Mesendoderm (in vitro differentiated cells): Measurements from ENCODE around the gene FBRSL1.

Experiments used
- DNase-seq: peaks from one replicate; pipeline ENCODE4 v3.0.0; 2013
- H2AK5ac ChIP-seq: 2 replicates; pipeline ENCODE4 v1.6.1; 2013; ENCODE audit warnings: low read length, inconsistent platforms
- H2BK120ac ChIP-seq: 2 replicates; pipeline ENCODE4 v1.6.1; 2013; ENCODE audit warnings: low read depth, mild to moderate bottlenecking, low read length, moderate library complexity, mixed read lengths
- H2BK15ac ChIP-seq: replicated peaks from 2 replicates; pipeline ENCODE4 v1.6.1; 2013; ENCODE audit warnings: low read depth, mild to moderate bottlenecking, moderate library complexity
- H2BK5ac ChIP-seq: 2 replicates; pipeline ENCODE4 v1.6.1; 2013; ENCODE audit warnings: low read length, inconsistent platforms
- H3K18ac ChIP-seq: 2 replicates; pipeline ENCODE4 v1.6.1; 2013; ENCODE audit warnings: mild to moderate bottlenecking, low read length, mixed read lengths
- H3K23ac ChIP-seq: one replicate; pipeline ENCODE4 v1.6.1; 2013; ENCODE audit warnings: low read length
- H3K27ac ChIP-seq: 2 replicates; pipeline ENCODE4 v1.5.1; 2013; ENCODE audit warnings: low read depth, mild to moderate bottlenecking, inconsistent platforms, low read length, moderate library complexity
- H3K27me3 ChIP-seq: 2 replicates; pipeline ENCODE4 v1.6.1; 2013; ENCODE audit warnings: low read length, control low read depth, mild to moderate bottlenecking, inconsistent platforms; ENCODE audit not compliant: insufficient read depth, poor library complexity
- H3K36me3 ChIP-seq: 2 replicates; pipeline ENCODE4 v1.6.1; 2013; ENCODE audit warnings: low read length, inconsistent platforms; ENCODE audit not compliant: control insufficient read depth, insufficient read depth
- H3K4ac ChIP-seq: one replicate; pipeline ENCODE4 v1.6.1; 2013; ENCODE audit warnings: low read depth, mild to moderate bottlenecking, low read length, moderate library complexity
- H3K4me1 ChIP-seq: 2 replicates; pipeline ENCODE4 v1.6.1; 2013; ENCODE audit warnings: low read depth, low read length, inconsistent platforms; ENCODE audit not compliant: control insufficient read depth
- H3K4me2 ChIP-seq: 2 replicates; pipeline ENCODE4 v1.6.1; 2013; ENCODE audit warnings: low read length
- H3K4me3 ChIP-seq: 2 replicates; pipeline ENCODE4 v1.5.1; 2013; ENCODE audit warnings: mild to moderate bottlenecking, low read length
- H3K56ac ChIP-seq: one replicate; pipeline ENCODE4 v1.6.1; 2013; ENCODE audit warnings: low read length
- H3K79me1 ChIP-seq: 2 replicates; pipeline ENCODE4 v1.6.1; 2013; ENCODE audit warnings: low read length, inconsistent platforms
- H3K79me2 ChIP-seq: 2 replicates; pipeline ENCODE4 v1.6.1; 2013; ENCODE audit warnings: mild to moderate bottlenecking, low read length; ENCODE audit not compliant: control insufficient read depth, insufficient read depth
- H3K9ac ChIP-seq: 2 replicates; pipeline ENCODE4 v1.6.1; 2013; ENCODE audit warnings: low read length, inconsistent platforms
- H4K5ac ChIP-seq: one replicate; pipeline ENCODE4 v1.6.1; 2013; ENCODE audit warnings: low read length
- H4K8ac ChIP-seq: one replicate; pipeline ENCODE4 v1.6.1; 2013; ENCODE audit warnings: low read depth, mild to moderate bottlenecking, control low read depth, low read length, moderate library complexity
- WGBS: extraction: QIAGEN DNeasy Blood & Tissue Kit; methylation state at CpG from one replicate; pipeline ENCODE4 v1.1.7; 2013; ENCODE audit warnings: low lambda C conversion rate, missing lambda C conversion rate; ENCODE audit not compliant: insufficient coverage; ENCODE audit errors: extremely low coverage; 5-methylcytosine and 5-hydroxymethylcytosine counted together

Gene FBRSL1

DNA sequence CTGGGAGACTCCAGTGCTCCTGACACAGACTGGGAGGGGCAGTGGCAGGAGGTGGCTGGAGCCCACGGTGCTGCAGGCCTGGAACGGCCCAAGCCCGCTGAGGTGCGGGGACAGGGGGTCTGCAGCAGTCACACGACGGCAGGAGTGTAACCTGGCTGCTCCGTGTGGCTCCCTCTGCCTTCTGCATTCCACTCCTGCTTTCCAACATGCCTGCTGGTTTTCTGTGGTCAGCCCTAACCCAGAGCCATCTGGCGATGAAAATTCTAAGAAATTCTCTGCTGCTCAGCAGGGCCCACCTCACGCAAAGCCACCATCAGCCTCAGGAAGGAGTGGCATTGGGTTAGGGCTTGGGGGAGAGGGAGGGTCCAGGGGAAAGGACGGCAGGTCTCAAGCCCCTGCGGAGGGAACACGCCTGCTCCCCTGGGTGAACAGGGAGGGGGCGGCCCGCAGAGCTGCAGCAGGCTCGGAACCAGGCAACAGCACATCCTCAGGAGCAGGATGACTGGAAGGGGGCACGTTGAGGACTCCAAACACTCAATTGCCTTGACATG lies 5.0 kb upstream of the FBRSL1 start:
- Histone ChIP-seq H3K4me2 (no peak overlapping the region), H2BK120ac (no peak overlapping the region), H3K18ac (no peak overlapping the region), H2BK5ac (no peak overlapping the region), H3K4me1 (no peaks in the 10 kb centered on the region), H3K36me3 (no peaks in the 10 kb centered on the region), H4K8ac (no peak overlapping the region), H3K79me2 (no peaks in the 10 kb centered on the region), H3K4me3 (no peak overlapping the region), H2AK5ac (no peak overlapping the region), H3K27me3 (peaks cover 3% of the 10 kb centered on the region), H3K56ac (no peak overlapping the region), H3K4ac (no peak overlapping the region), H3K27ac (no peak overlapping the region), H3K79me1 (no peaks in the 10 kb centered on the region), H2BK15ac (no peak overlapping the region), H3K23ac (no peak overlapping the region), H4K5ac (no peak overlapping the region), H3K9ac (no peak overlapping the region)
- WGBS, result no CpG with 5 or more reads among the region's 16 CpGs
- DNase-seq, result no peak

DNA sequence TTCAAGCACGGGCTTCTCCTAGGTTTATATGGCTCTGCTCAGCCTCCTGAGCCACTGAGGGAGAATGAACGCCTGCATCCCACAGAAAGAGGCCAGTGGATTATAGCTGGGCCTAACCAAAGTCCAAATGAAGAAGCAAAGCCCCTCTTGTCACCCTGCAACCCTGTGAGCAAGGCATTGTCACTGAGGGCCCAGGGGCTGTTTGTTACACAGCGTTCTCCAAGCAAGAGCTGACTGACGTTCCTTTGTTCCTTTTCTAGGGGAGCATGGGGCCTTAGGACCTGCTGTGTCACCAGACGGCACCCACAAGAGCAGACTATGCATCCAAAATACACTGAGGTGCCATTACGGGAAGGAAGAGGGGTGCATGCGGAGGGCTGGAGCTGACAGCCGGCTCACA lies 4.3 kb upstream of the FBRSL1 start:
- H3K27ac ChIP-seq, result no peak overlapping the region
- no peak overlapping the region for H2BK15ac ChIP-seq
- no peaks in the 10 kb centered on the region for H3K79me2 ChIP-seq
- H4K5ac ChIP-seq, result no peak overlapping the region
- no peak overlapping the region for H3K4me3 ChIP-seq
- H3K79me1 ChIP-seq, result no peaks in the 10 kb centered on the region
- no peak overlapping the region for H3K18ac ChIP-seq
- H3K4me2 ChIP-seq, result no peak overlapping the region
- no CpG with 5 or more reads among the region's 8 CpGs for WGBS
- H3K4ac ChIP-seq, result no peak overlapping the region
- no peak overlapping the region for H4K8ac ChIP-seq
- no peaks in the 10 kb centered on the region for H3K36me3 ChIP-seq
- no peak overlapping the region for H3K56ac ChIP-seq
- no peak overlapping the region for H3K23ac ChIP-seq
- DNase-seq, result no peak
- H2AK5ac ChIP-seq, result no peak overlapping the region
- H3K4me1 ChIP-seq, result no peaks in the 10 kb centered on the region
- H2BK120ac ChIP-seq, result no peak overlapping the region
- H2BK5ac ChIP-seq, result no peak overlapping the region
- no peak overlapping the region for H3K9ac ChIP-seq
- peaks cover 3% of the 10 kb centered on the region for H3K27me3 ChIP-seq

DNA sequence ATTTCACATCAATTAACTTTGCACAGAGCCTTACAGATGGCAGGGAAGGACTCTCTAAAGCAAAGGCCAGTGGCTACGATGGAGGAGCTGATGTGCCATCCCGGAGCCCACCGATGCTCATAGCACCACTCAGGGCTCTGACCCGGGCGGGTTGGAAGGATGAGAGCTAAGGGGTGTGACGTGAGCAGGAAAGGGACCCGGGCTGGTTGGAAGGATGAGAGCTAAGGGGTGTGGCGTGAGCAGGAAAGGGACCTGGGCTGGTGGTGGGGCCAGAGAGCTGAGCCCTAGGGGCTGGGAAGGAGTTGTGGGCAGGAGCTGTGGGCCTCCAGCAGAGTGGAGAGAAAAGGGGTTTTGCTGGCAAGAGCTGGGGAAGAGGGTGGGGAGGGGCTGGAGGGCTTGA lies 3.8 kb upstream of the FBRSL1 start:
- Histone ChIP-seq H3K4me3 (no peak overlapping the region), H3K79me1 (no peaks in the 10 kb centered on the region), H3K9ac (no peak overlapping the region), H3K18ac (no peak overlapping the region), H2AK5ac (no peak overlapping the region), H3K4ac (no peak overlapping the region), H4K8ac (no peak overlapping the region), H2BK120ac (no peak overlapping the region), H3K27ac (no peak overlapping the region), H3K4me1 (peaks cover 2% of the 10 kb centered on the region), H2BK15ac (no peak overlapping the region), H3K4me2 (no peak overlapping the region), H2BK5ac (no peak overlapping the region), H4K5ac (no peak overlapping the region), H3K56ac (no peak overlapping the region), H3K36me3 (no peaks in the 10 kb centered on the region), H3K23ac (no peak overlapping the region), H3K27me3 (peaks cover 3% of the 10 kb centered on the region), H3K79me2 (no peaks in the 10 kb centered on the region)
- WGBS, result no CpG with 5 or more reads among the region's 8 CpGs
- DNase-seq, result no peak

DNA sequence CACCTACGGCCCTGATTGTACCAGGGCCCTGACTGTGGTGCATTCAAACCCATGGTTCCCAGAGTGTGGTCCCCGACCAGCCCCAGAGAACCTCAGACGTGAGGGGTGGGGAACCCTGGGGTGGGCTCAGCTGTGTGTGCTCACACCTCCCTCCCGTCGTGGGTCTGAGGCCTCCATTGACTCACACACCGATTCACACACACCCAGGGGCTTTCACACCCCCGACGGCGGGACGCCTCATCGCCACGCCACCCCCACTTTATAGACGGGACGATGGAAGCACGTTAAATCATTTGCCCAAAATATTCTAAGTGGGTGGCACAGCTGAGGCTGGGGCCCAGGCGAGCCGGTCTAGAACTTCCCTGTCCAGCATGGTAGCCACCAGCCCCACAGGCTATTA lies 3.4 kb upstream of the FBRSL1 start:
- H3K27ac ChIP-seq, result no peak overlapping the region
- peaks cover 3% of the 10 kb centered on the region for H3K79me2 ChIP-seq
- no peak overlapping the region for H2BK5ac ChIP-seq
- no peak overlapping the region for H2BK120ac ChIP-seq
- peaks cover 3% of the 10 kb centered on the region for H3K27me3 ChIP-seq
- no peak overlapping the region for H4K8ac ChIP-seq
- H2BK15ac ChIP-seq, result no peak overlapping the region
- no peaks in the 10 kb centered on the region for H3K36me3 ChIP-seq
- no peak overlapping the region for H3K18ac ChIP-seq
- no peak overlapping the region for H3K4me2 ChIP-seq
- peaks cover 2% of the 10 kb centered on the region for H3K79me1 ChIP-seq
- no peak overlapping the region for H3K23ac ChIP-seq
- no peak overlapping the region for H4K5ac ChIP-seq
- no peak overlapping the region for H3K56ac ChIP-seq
- no CpG with 5 or more reads among the region's 17 CpGs for WGBS
- no peak for DNase-seq
- H3K4ac ChIP-seq, result no peak overlapping the region
- peaks cover 2% of the 10 kb centered on the region for H3K4me1 ChIP-seq
- no peak overlapping the region for H3K9ac ChIP-seq
- no peak overlapping the region for H3K4me3 ChIP-seq
- no peak overlapping the region for H2AK5ac ChIP-seq

DNA sequence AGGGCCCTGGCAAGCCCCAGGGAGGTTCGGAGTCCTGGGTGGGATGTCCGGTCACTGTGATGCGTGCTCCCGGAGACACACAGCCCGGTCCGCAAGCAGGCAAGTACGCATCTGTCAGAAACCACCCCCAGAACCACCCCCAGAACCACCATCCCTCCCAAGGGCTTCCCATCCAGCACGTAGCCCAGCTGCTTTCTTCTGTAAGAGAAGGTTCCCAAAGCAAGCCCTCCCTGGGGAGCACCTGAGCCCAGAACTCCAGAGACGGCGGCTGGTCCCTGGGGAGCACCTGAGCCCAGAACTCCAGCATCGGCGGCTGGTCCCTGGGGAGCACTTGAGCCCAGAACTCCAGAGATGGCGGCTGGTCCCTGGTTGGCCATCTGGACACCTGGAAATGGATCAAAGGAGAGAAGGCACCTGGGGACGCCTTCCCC lies 2.6 kb upstream of the FBRSL1 start:
- Histone ChIP-seq H2AK5ac (no peak overlapping the region), H3K4me2 (no peak overlapping the region), H2BK15ac (no peak overlapping the region), H3K27ac (no peak overlapping the region), H3K4me1 (peaks cover 2% of the 10 kb centered on the region), H3K23ac (no peak overlapping the region), H3K79me2 (peaks cover 5% of the 10 kb centered on the region), H4K8ac (no peak overlapping the region), H3K36me3 (no peaks in the 10 kb centered on the region), H3K4ac (no peak overlapping the region), H2BK120ac (no peak overlapping the region), H4K5ac (no peak overlapping the region), H3K56ac (no peak overlapping the region), H3K9ac (no peak overlapping the region), H3K27me3 (peaks cover 3% of the 10 kb centered on the region), H3K79me1 (peaks cover 8% of the 10 kb centered on the region), H3K4me3 (no peak overlapping the region), H2BK5ac (no peak overlapping the region), H3K18ac (no peak overlapping the region)
- DNase-seq, result no peak
- WGBS, result no CpG with 5 or more reads among the region's 14 CpGs
